ENCODE measurements around the gene SCAMP5.

GRCh38 chr15:75065467-75065850 is 70.1 kb downstream of the SCAMP5 start:
- no peak for TF ChIP-seq POLR2A (IDR thresholded peaks at IDR 0.05)
- TF ChIP-seq, protein P1, sequence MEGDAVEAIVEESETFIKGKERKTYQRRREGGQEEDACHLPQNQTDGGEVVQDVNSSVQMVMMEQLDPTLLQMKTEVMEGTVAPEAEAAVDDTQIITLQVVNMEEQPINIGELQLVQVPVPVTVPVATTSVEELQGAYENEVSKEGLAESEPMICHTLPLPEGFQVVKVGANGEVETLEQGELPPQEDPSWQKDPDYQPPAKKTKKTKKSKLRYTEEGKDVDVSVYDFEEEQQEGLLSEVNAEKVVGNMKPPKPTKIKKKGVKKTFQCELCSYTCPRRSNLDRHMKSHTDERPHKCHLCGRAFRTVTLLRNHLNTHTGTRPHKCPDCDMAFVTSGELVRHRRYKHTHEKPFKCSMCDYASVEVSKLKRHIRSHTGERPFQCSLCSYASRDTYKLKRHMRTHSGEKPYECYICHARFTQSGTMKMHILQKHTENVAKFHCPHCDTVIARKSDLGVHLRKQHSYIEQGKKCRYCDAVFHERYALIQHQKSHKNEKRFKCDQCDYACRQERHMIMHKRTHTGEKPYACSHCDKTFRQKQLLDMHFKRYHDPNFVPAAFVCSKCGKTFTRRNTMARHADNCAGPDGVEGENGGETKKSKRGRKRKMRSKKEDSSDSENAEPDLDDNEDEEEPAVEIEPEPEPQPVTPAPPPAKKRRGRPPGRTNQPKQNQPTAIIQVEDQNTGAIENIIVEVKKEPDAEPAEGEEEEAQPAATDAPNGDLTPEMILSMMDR (IDR thresholded peaks at IDR 0.05), result no peak
